CD14-positive monocyte (primary cell): ENCODE data around the gene CST2. TPM values are rescaled to one million over a fixed set of nuclear protein-coding genes. Genes with fewer than 3 reads are reported as not detected.
"Not testable (repeated sequence)": the region's sequence is repeated elsewhere in the genome, so short reads cannot be mapped to it uniquely, and the experiment has no call there.

Experiments
- DNase-seq, 3 donors: peaks; one replicate each; pipeline ENCODE4 v3.0.0-alpha.2; 2011 to 2022
- H2AFZ ChIP-seq: 2 replicates; pipeline ENCODE4 v1.6.0; 2012; ENCODE audit warnings: mild to moderate bottlenecking, low read depth, low read length, inconsistent platforms; ENCODE audit not compliant: insufficient read depth, poor library complexity, severe bottlenecking
- H3K27ac ChIP-seq, 2 donors: 1 replicate in 1 of 2; 2 replicates in 1 of 2; pipeline ENCODE4 v1.5.1; 2012 to 2013; ENCODE audit warnings: low read length in 2 of 2, control low read depth in 1 of 2, inconsistent platforms in 1 of 2, low read depth in 1 of 2, mild to moderate bottlenecking in 1 of 2
- H3K27me3 ChIP-seq, 2 donors: one replicate each; pipeline versions ENCODE4 v1.6.0 to v1.6.1; 2011 to 2013; ENCODE audit warnings: low read length in 2 of 2; ENCODE audit not compliant: control insufficient read depth in 2 of 2, insufficient read depth in 2 of 2
- H3K36me3 ChIP-seq, 2 donors: replicated peaks in 1 of 2; 1 replicate in 1 of 2; 2 replicates in 1 of 2; pipeline versions ENCODE4 v1.5.1 to v1.6.1; 2012 to 2013; ENCODE audit warnings: low read length in 2 of 2, control low read depth in 1 of 2, inconsistent platforms in 1 of 2, mild to moderate bottlenecking in 1 of 2; ENCODE audit not compliant: insufficient read depth in 2 of 2, control insufficient read depth in 1 of 2
- H3K4me1 ChIP-seq, 2 donors: 1 replicate in 1 of 2; 2 replicates in 1 of 2; pipeline versions ENCODE4 v1.5.1 to v1.6.1; 2012 to 2013; ENCODE audit warnings: low read length in 2 of 2, control low read depth in 1 of 2, inconsistent platforms in 1 of 2, mild to moderate bottlenecking in 1 of 2, moderate library complexity in 1 of 2; ENCODE audit not compliant: insufficient read depth in 2 of 2, control insufficient read depth in 1 of 2
- H3K4me2 ChIP-seq: replicated peaks from 2 replicates; pipeline ENCODE3; 2012; ENCODE audit warnings: low read length, moderate library complexity, mild to moderate bottlenecking; ENCODE audit not compliant: poor library complexity, severe bottlenecking; ENCODE audit errors: extremely low read depth
- H3K4me3 ChIP-seq, 3 experiments: fragments of 200-600 bp in 1 of 3; sonication (generic) in 1 of 3; replicated peaks in 1 of 3; 1 replicate in 2 of 3; 2 replicates in 1 of 3; pipeline ENCODE4 v1.5.1; 2011 to 2013; ENCODE audit warnings: low read length in 3 of 3, mild to moderate bottlenecking in 3 of 3, control low read depth in 2 of 3, low read depth in 2 of 3, inconsistent platforms in 1 of 3, moderate library complexity in 1 of 3
- H3K79me2 ChIP-seq: 2 replicates; pipeline ENCODE4 v1.6.0; 2012; ENCODE audit warnings: mild to moderate bottlenecking, control low read depth, inconsistent platforms, low read length, moderate library complexity; ENCODE audit not compliant: insufficient read depth
- H3K9ac ChIP-seq: 2 replicates; pipeline ENCODE4 v1.6.0; 2017; ENCODE audit warnings: low read length, mild to moderate bottlenecking; ENCODE audit not compliant: insufficient read depth, poor library complexity, severe bottlenecking
- H3K9me3 ChIP-seq, 2 donors: replicated peaks in 1 of 2; 1 replicate in 1 of 2; 2 replicates in 1 of 2; pipeline versions ENCODE4 v1.5.1 to v1.6.1; 2012 to 2013; ENCODE audit warnings: low read length in 2 of 2, control low read depth in 1 of 2; ENCODE audit not compliant: control insufficient read depth in 1 of 2, insufficient read depth in 1 of 2
- H4K20me1 ChIP-seq: 2 replicates; pipeline ENCODE4 v1.6.0; 2012; ENCODE audit warnings: mild to moderate bottlenecking, low read length, control low read depth, moderate library complexity; ENCODE audit not compliant: insufficient read depth
- H3K27ac Mint-ChIP-seq, 7 donors: one replicate each; pipeline ENCODE4 v1.8.0; 2020; ENCODE audit warnings: mild to moderate bottlenecking in 7 of 7, mixed read lengths in 7 of 7, moderate library complexity in 6 of 7, inconsistent platforms in 2 of 7
- H3K27me3 Mint-ChIP-seq, 3 donors: one replicate each; pipeline ENCODE4 v1.8.0; 2021 to 2022; ENCODE audit warnings: low read depth in 3 of 3, mild to moderate bottlenecking in 3 of 3, mixed read lengths in 3 of 3, moderate library complexity in 3 of 3, inconsistent platforms in 1 of 3
- H3K36me3 Mint-ChIP-seq, 2 donors: one replicate each; pipeline ENCODE4 v1.8.0; 2020; ENCODE audit warnings: mixed read lengths in 2 of 2, inconsistent platforms in 1 of 2, mild to moderate bottlenecking in 1 of 2
- H3K4me1 Mint-ChIP-seq: one replicate; pipeline ENCODE4 v1.8.0; 2020; ENCODE audit warnings: mild to moderate bottlenecking, mixed read lengths
- H3K4me3 Mint-ChIP-seq, 2 donors: one replicate each; pipeline ENCODE4 v1.8.0; 2020; ENCODE audit warnings: mild to moderate bottlenecking in 2 of 2, mixed read lengths in 2 of 2, moderate library complexity in 1 of 2
- H3K9me3 Mint-ChIP-seq, 7 donors: one replicate each; pipeline ENCODE4 v1.8.0; 2020 to 2022; ENCODE audit warnings: mixed read lengths in 7 of 7, mild to moderate bottlenecking in 6 of 7, moderate library complexity in 6 of 7, inconsistent platforms in 2 of 7
- CTCF ChIP-seq: fragments of 200-600 bp; IDR thresholded peaks from one replicate; pipeline ENCODE4 v1.8.0; 2022; ENCODE audit warnings: antibody characterized with exemption, mild to moderate bottlenecking
- WGBS: methylation state at CpG from one replicate; pipeline ENCODE4 v1.1.5; 2013; ENCODE audit warnings: missing lambda C conversion rate; ENCODE audit not compliant: insufficient coverage; 5-methylcytosine and 5-hydroxymethylcytosine counted together
- intact Hi-C, 2 donors: fragments of 100-400 bp; cut with micrococcal nuclease; formaldehyde crosslinking; loops; one replicate each; pipeline versions ENCODE4 v1.15.0 to v1.15.1; 2023
- polyA plus RNA-seq, 3 donors: library from polyadenylated mRNA; depleted of rRNA in 1 of 3; unstranded in 2 of 3; stranded (reverse) in 1 of 3; fragments of 300-500 nt in 2 of 3; fragments of >200 nt in 1 of 3; fragmentation: Illumina TruSeq in 2 of 3; gene quantifications; 1 replicate in 2 of 3; 2 replicates in 1 of 3; pipeline ENCODE4 v1.2.3, GENCODE V29; 2012 to 2021

CST2 gene
- polyA plus RNA-seq, 3 donors, result not detected

GRCh38 chr20:23820493-23820892 is 6.0 kb downstream of the CST2 start:
- intact Hi-C loops, result no loop called here
- H3K4me3 Mint-ChIP-seq, result no peak overlapping the region
- Histone ChIP-seq H2AFZ (no peak overlapping the region), H3K79me2 (no peaks in the 10 kb centered on the region), H3K9ac (no peak overlapping the region), H3K9me3 (no peaks in the 10 kb centered on the region), H3K4me2 (no peak overlapping the region), H3K36me3 (no peaks in the 10 kb centered on the region), H4K20me1 (no peaks in the 10 kb centered on the region), H3K4me3 (no peak overlapping the region), H3K27ac (no peak overlapping the region), H3K4me1 (no peaks in the 10 kb centered on the region), H3K27me3 (no peaks in the 10 kb centered on the region)
- DNase-seq, result no peak
- H3K27ac Mint-ChIP-seq, result no peak overlapping the region
- H3K36me3 Mint-ChIP-seq, result no peaks in the 10 kb centered on the region
- H3K27me3 Mint-ChIP-seq, result peaks cover 1 to 5% (median 2%) of the 10 kb centered on the region in 3 donors
- H3K4me1 Mint-ChIP-seq, result no peaks in the 10 kb centered on the region
- WGBS, result no CpG with 5 or more reads among the region's 2 CpGs
- peaks cover 0 to 5% (median 0%) of the 10 kb centered on the region in 7 donors for H3K9me3 Mint-ChIP-seq
- no peak for TF ChIP-seq CTCF

GRCh38 chr20:23811559-23811958 is 15.0 kb downstream of the CST2 start:
- intact Hi-C loops, result not testable (repeated sequence)

GRCh38 chr20:23810349-23810748 is 16.2 kb downstream of the CST2 start:
- H3K36me3 ChIP-seq, H3K79me2 ChIP-seq, H3K4me1 Mint-ChIP-seq, H3K4me3 Mint-ChIP-seq, H3K4me3 ChIP-seq, H2AFZ ChIP-seq, DNase-seq, H3K36me3 Mint-ChIP-seq, H3K27me3 ChIP-seq, H3K9me3 ChIP-seq, H4K20me1 ChIP-seq, H3K27ac Mint-ChIP-seq, H3K4me2 ChIP-seq, H3K27ac ChIP-seq, H3K9ac ChIP-seq, H3K9me3 Mint-ChIP-seq, H3K27me3 Mint-ChIP-seq, intact Hi-C loops, H3K4me1 ChIP-seq: not testable (repeated sequence)
- WGBS, result 80% methylated on average over 1 of the region's 2 CpGs

More at GRCh38 chr20:23811559-23811958, 15.0 kb downstream of the CST2 start:
- not testable (repeated sequence) for H3K36me3 Mint-ChIP-seq, H3K36me3 ChIP-seq, H3K27me3 ChIP-seq, DNase-seq, H4K20me1 ChIP-seq, H3K4me3 ChIP-seq, H3K79me2 ChIP-seq, H3K4me3 Mint-ChIP-seq, H2AFZ ChIP-seq, H3K4me1 ChIP-seq, H3K27ac Mint-ChIP-seq, H3K9me3 Mint-ChIP-seq, H3K9ac ChIP-seq, H3K9me3 ChIP-seq, H3K4me1 Mint-ChIP-seq, H3K27ac ChIP-seq, H3K4me2 ChIP-seq
- WGBS, result no CpG with 5 or more reads among the region's 1 CpG
- peaks cover 2 to 10% (median 3%) of the 10 kb centered on the region in 3 donors for H3K27me3 Mint-ChIP-seq
